Measurements from ENCODE around the gene BZW2.

BZW2 gene

DNA sequence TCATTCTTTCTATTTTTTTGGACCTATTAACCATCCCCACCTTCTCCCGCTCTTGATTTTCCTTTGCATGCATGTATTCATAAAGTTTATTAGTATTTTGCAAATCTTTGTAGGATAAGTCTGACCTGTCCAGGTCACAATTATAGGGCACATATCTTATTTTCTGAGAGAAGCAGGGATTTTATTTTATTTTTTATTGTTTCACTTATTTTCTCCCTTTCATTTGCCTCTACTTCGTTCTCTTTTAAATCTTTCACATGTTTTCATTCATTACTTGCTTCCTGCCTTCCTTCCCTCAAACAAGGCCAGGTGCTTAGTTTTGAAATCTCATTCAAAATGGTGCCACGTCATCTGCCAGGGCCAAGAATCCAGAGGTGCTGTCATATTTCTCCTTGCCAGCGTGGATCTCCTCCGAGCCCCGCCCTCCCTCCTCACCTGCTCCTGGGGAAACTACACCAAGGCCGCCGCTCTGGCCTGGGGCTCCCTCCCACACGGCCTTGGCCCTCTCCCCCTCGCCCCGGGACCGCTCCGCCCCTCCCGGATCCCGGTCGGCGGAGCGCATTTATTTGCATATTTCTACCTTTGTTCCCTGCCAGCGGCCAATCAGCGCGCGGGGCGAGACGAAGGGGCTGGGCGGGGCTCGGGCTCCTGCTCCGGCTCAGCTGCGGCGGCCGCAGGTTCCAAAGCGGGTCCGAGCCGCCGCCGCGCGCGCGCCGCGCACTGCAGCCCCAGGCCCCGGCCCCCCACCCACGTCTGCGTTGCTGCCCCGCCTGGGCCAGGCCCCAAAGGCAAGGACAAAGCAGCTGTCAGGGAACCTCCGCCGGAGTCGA lies 107.3 kb downstream of the BZW2 start, which contains the start of gene TSPAN13:
TSS of gene TSPAN13 (plus strand) at position 654 of the 830 bp plus-strand sequence. CDS start 213 bp downstream, outside the sequence.
- DNase-seq (ENCODE audit: low spot score), result peak; percentile 63

DNA sequence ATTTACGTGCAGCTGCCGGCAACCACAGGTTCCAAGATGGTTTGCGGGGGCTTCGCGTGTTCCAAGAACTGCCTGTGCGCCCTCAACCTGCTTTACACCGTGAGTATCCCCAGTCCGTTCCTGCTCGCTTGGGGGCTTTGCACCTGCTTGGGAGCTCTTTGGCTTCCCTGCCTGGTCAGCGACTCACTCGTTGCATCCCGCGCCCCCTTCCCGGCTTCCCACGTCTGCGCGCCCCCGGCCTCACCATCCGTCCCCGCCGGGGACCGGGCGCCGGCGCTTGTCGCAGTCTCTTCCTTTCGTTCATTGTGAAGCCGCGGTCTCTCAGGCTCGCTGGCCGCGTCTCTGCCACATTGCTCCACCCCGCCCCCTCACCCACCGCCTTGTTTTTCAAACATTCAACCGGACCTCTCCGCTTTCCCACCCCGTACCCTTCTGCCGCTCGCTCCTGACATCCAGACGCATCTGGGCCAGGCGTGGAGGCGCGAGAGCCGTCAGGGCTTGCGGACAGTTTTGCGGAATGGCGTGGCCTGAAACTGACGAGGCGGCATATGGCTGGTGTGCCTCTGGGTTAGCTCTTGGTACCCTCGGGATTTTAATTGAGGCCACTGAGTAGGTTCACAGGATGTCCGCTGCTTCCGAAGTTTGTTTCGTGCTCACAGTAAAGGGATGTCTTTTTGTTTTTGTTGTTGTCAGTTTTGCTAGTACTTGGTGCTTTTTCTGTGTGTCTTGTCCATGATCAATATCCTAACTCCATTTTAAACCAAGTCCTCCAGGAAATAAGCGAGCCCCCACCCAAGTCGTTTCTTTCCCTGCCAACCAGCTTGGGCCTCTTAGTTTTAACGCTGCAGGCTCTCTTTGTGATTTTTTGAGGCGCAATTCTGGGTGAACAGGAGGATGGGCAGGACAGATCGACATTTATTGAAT lies 108.2 kb downstream of the BZW2 start:
- peak; percentile 17 for DNase-seq (ENCODE audit: low spot score)

DNA sequence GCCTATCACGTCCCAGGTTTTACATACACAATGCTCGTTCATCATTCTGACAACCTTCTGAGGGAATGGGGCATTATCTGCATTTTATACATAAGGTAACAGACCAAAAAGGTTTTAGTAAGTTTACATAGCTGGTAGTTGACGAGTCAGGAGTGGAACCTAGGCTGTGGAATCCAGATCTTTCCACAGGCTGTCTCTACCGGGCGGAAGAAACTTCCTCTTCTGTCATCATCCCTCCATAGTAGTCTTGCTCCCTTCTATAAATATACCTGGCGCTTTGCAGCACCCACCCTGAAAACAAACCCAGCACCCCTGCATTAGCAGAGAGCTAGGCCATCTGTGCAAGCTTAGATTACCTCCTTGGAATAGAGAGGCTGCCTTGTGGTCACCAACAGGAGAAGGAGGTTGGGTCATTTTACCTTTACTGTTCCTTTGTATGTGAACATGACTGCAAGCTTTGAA lies 108.9 kb downstream of the BZW2 start:
- DNase-seq (ENCODE audit: low spot score), result no peak

DNA sequence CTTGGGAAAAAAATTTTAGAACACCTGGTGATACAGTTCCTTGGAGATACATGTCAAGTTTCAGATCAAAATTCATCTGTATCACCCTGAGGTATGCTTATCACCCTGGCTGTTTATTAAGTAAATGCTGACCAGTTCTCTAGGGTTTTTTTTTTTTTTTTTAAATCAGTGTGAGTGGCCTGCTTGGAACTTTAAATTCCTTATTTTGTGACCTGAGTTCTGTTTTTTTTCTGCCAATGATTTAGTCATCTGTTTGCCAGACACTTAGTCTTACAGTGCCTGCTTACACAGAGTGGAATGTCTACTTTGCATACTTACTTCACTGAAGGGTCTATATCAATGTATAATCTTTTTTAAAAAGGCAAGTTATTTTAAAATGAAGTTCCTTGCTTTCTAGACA lies 109.4 kb downstream of the BZW2 start:
- DNase-seq (ENCODE audit: low spot score), result peak; percentile 27
